HG03432 (cell line): Measurements from ENCODE around the gene DGKD.

Experiments
- ATAC-seq: cut with Tn5 transposase; IDR thresholded peaks from one replicate; pipeline ENCODE4 v1.9.1; 2021; ENCODE audit warnings: mild to moderate bottlenecking, moderate library complexity; ENCODE audit not compliant: unreplicated experiment

The DGKD gene

GRCh38 chr2:233490831-233491230 lies 136.5 kb downstream of the DGKD start:
- ATAC-seq = no peak

- ATAC-seq = no peak
Observed at GRCh38 chr2:233491326-233491725, 137.0 kb downstream of the DGKD start.

GRCh38 chr2:233492078-233492477 lies 137.8 kb downstream of the DGKD start:
- no peak for ATAC-seq

- ATAC-seq = no peak
Observed at GRCh38 chr2:233492751-233493150, 138.5 kb downstream of the DGKD start.

GRCh38 chr2:233495503-233496496 lies 141.5 kb downstream of the DGKD start:
- no peak for ATAC-seq

GRCh38 chr2:233497692-233498091 lies 143.4 kb downstream of the DGKD start:
- ATAC-seq = no peak

GRCh38 chr2:233498126-233498525 lies 143.8 kb downstream of the DGKD start:
- ATAC-seq = no peak

- ATAC-seq = no peak
Observed at GRCh38 chr2:233499928-233500327, 145.6 kb downstream of the DGKD start.

- ATAC-seq = no peak
Observed at GRCh38 chr2:233501198-233502076, 147.1 kb downstream of the DGKD start.

GRCh38 chr2:233503481-233503880 lies 149.2 kb downstream of the DGKD start:
- no peak for ATAC-seq

- ATAC-seq = no peak
Observed at GRCh38 chr2:233503947-233504637, 149.8 kb downstream of the DGKD start.

- no peak for ATAC-seq
Observed at GRCh38 chr2:233513953-233514655, 159.8 kb downstream of the DGKD start.

GRCh38 chr2:233519787-233520611 lies 165.7 kb downstream of the DGKD start:
- peak; percentile 93 for ATAC-seq
